Effector memory CD8-positive, alpha-beta T cell (primary cell): ENCODE results near the gene DSE.

Experiments used
- ATAC-seq: fragments of 150-1000 bp; cut with Tn5 transposase; replicated peaks from 2 replicates; pipeline ENCODE4 v1.10.0; 2021; ENCODE audit warnings: mild to moderate bottlenecking, moderate library complexity
- DNase-seq, 3 experiments: peaks; one replicate each; pipeline ENCODE4 v3.0.0; 2021
- H3K27ac Mint-ChIP-seq, 2 donors: one replicate each; pipeline ENCODE4 v1.8.0; 2022; ENCODE audit warnings: mild to moderate bottlenecking in 2 of 2, mixed read lengths in 2 of 2, moderate library complexity in 2 of 2
- H3K27me3 Mint-ChIP-seq, 2 donors: one replicate each; pipeline ENCODE4 v1.8.0; 2022; ENCODE audit warnings: mixed read lengths in 2 of 2
- H3K36me3 Mint-ChIP-seq: one replicate; pipeline ENCODE4 v1.8.0; 2022; ENCODE audit warnings: mild to moderate bottlenecking, moderate library complexity, mixed read lengths; ENCODE audit not compliant: insufficient read depth
- H3K4me1 Mint-ChIP-seq, 2 donors: one replicate each; pipeline ENCODE4 v1.8.0; 2022; ENCODE audit warnings: low read depth in 2 of 2, mixed read lengths in 2 of 2
- H3K4me3 Mint-ChIP-seq, 2 donors: one replicate each; pipeline ENCODE4 v1.8.0; 2022; ENCODE audit warnings: mild to moderate bottlenecking in 2 of 2, mixed read lengths in 2 of 2, moderate library complexity in 2 of 2
- H3K9me3 Mint-ChIP-seq, 2 donors: one replicate each; pipeline ENCODE4 v1.8.0; 2022; ENCODE audit warnings: mixed read lengths in 2 of 2

The DSE gene

GRCh38 chr6:116413357-116413756, 42.6 kb downstream of the DSE start:
- no peak for DNase-seq
- no peak for ATAC-seq
- no peak overlapping the region for H3K27ac Mint-ChIP-seq
- H3K27me3 Mint-ChIP-seq = no peaks in the 10 kb centered on the region
- peaks cover 0 to 2% of the 10 kb centered on the region in 2 donors for H3K4me1 Mint-ChIP-seq
- H3K4me3 Mint-ChIP-seq = no peak overlapping the region
- H3K36me3 Mint-ChIP-seq = peaks cover 3% of the 10 kb centered on the region
- no peaks in the 10 kb centered on the region for H3K9me3 Mint-ChIP-seq

GRCh38 chr6:116417661-116418060, 46.9 kb downstream of the DSE start:
- H3K27ac Mint-ChIP-seq = no peak overlapping the region
- H3K27me3 Mint-ChIP-seq = no peaks in the 10 kb centered on the region
- no peak overlapping the region for H3K4me3 Mint-ChIP-seq
- ATAC-seq (no peak), DNase-seq (no peak)
- H3K4me1 Mint-ChIP-seq = no peaks in the 10 kb centered on the region
- no peaks in the 10 kb centered on the region for H3K9me3 Mint-ChIP-seq
- H3K36me3 Mint-ChIP-seq = no peaks in the 10 kb centered on the region

- no peaks in the 10 kb centered on the region for H3K9me3 Mint-ChIP-seq
- H3K4me3 Mint-ChIP-seq = no peak overlapping the region
- H3K27me3 Mint-ChIP-seq = no peaks in the 10 kb centered on the region
- H3K36me3 Mint-ChIP-seq = no peaks in the 10 kb centered on the region
- no peaks in the 10 kb centered on the region for H3K4me1 Mint-ChIP-seq
- no peak for ATAC-seq
- no peak for DNase-seq
- H3K27ac Mint-ChIP-seq = no peak overlapping the region
These were observed 48.5 kb downstream of the DSE start for GRCh38 chr6:116419069-116419786.

- ATAC-seq (no peak), DNase-seq (no peak)
- Mint-ChIP-seq H3K4me1 (no peaks in the 10 kb centered on the region), H3K36me3 (no peaks in the 10 kb centered on the region), H3K27ac (no peak overlapping the region), H3K4me3 (no peak overlapping the region), H3K27me3 (no peaks in the 10 kb centered on the region), H3K9me3 (no peaks in the 10 kb centered on the region)
These were observed 49.6 kb downstream of the DSE start for GRCh38 chr6:116420341-116420740.

- DNase-seq (no peak), ATAC-seq (no peak)
- Mint-ChIP-seq H3K4me3 (no peak overlapping the region), H3K36me3 (peaks cover 6% of the 10 kb centered on the region), H3K27ac (no peak overlapping the region), H3K27me3 (no peaks in the 10 kb centered on the region), H3K9me3 (no peaks in the 10 kb centered on the region), H3K4me1 (no peaks in the 10 kb centered on the region)
These were observed 51.5 kb downstream of the DSE start for GRCh38 chr6:116422238-116422637.

- no peaks in the 10 kb centered on the region for H3K4me1 Mint-ChIP-seq
These were observed 53.3 kb downstream of the DSE start for GRCh38 chr6:116424001-116424400.

GRCh38 chr6:116426551-116426950, 55.8 kb downstream of the DSE start:
- H3K27me3 Mint-ChIP-seq = no peaks in the 10 kb centered on the region
- ATAC-seq = no peak
- no peaks in the 10 kb centered on the region for H3K4me1 Mint-ChIP-seq
- no peaks in the 10 kb centered on the region for H3K9me3 Mint-ChIP-seq
- peaks cover 15% of the 10 kb centered on the region for H3K36me3 Mint-ChIP-seq
- no peak for DNase-seq
- no peak overlapping the region for H3K27ac Mint-ChIP-seq
- no peak overlapping the region for H3K4me3 Mint-ChIP-seq

More at GRCh38 chr6:116424001-116424400, 53.3 kb downstream of the DSE start:
- DNase-seq (no peak), ATAC-seq (no peak)
- H3K9me3 Mint-ChIP-seq = no peaks in the 10 kb centered on the region
- H3K36me3 Mint-ChIP-seq = peaks cover 9% of the 10 kb centered on the region
- H3K27ac Mint-ChIP-seq = no peak overlapping the region
- H3K4me3 Mint-ChIP-seq = no peak overlapping the region
- no peaks in the 10 kb centered on the region for H3K27me3 Mint-ChIP-seq

- Mint-ChIP-seq H3K9me3 (no peaks in the 10 kb centered on the region), H3K36me3 (peaks cover 17% of the 10 kb centered on the region), H3K27ac (no peak overlapping the region), H3K27me3 (no peaks in the 10 kb centered on the region), H3K4me1 (no peaks in the 10 kb centered on the region), H3K4me3 (no peak overlapping the region)
- ATAC-seq = no peak
- no peak for DNase-seq
These were observed 58.4 kb downstream of the DSE start for GRCh38 chr6:116429111-116429510.

GRCh38 chr6:116430860-116431259, 60.1 kb downstream of the DSE start:
- Mint-ChIP-seq H3K4me1 (no peaks in the 10 kb centered on the region), H3K36me3 (peaks cover 17% of the 10 kb centered on the region), H3K27ac (no peak overlapping the region), H3K4me3 (no peak overlapping the region), H3K9me3 (no peaks in the 10 kb centered on the region), H3K27me3 (peaks cover 0 to 5% of the 10 kb centered on the region in 2 donors)
- no peak for ATAC-seq
- DNase-seq = no peak

- Mint-ChIP-seq H3K27me3 (peaks cover 0 to 16% of the 10 kb centered on the region in 2 donors), H3K4me1 (no peaks in the 10 kb centered on the region), H3K36me3 (peaks cover 11% of the 10 kb centered on the region), H3K4me3 (no peak overlapping the region), H3K9me3 (no peaks in the 10 kb centered on the region), H3K27ac (no peak overlapping the region)
- DNase-seq (no peak), ATAC-seq (no peak)
These were observed 61.3 kb downstream of the DSE start for GRCh38 chr6:116431964-116432595.

GRCh38 chr6:116433206-116433712, 62.5 kb downstream of the DSE start:
- H3K9me3 Mint-ChIP-seq = no peaks in the 10 kb centered on the region
- no peak overlapping the region for H3K4me3 Mint-ChIP-seq
- ATAC-seq (no peak), DNase-seq (no peak)
- peaks cover 0 to 16% of the 10 kb centered on the region in 2 donors for H3K27me3 Mint-ChIP-seq
- no peak overlapping the region for H3K27ac Mint-ChIP-seq
- H3K36me3 Mint-ChIP-seq = peaks cover 8% of the 10 kb centered on the region
- H3K4me1 Mint-ChIP-seq = no peaks in the 10 kb centered on the region

GRCh38 chr6:116434056-116434725, 63.4 kb downstream of the DSE start:
- Mint-ChIP-seq H3K9me3 (no peaks in the 10 kb centered on the region), H3K4me1 (no peaks in the 10 kb centered on the region), H3K27ac (no peak overlapping the region), H3K36me3 (peaks cover 8% of the 10 kb centered on the region), H3K27me3 (peaks cover 0 to 16% of the 10 kb centered on the region in 2 donors), H3K4me3 (no peak overlapping the region)
- ATAC-seq (no peak), DNase-seq (no peak)

- H3K4me3 Mint-ChIP-seq = no peak overlapping the region
- H3K27me3 Mint-ChIP-seq = peaks cover 0 to 26% of the 10 kb centered on the region in 2 donors
- no peaks in the 10 kb centered on the region for H3K4me1 Mint-ChIP-seq
- no peak overlapping the region for H3K27ac Mint-ChIP-seq
- no peaks in the 10 kb centered on the region for H3K9me3 Mint-ChIP-seq
- peaks cover 2% of the 10 kb centered on the region for H3K36me3 Mint-ChIP-seq
- no peak for ATAC-seq
- no peak for DNase-seq
These were observed 65.8 kb downstream of the DSE start for GRCh38 chr6:116436586-116436985.

- no peak for ATAC-seq
- Mint-ChIP-seq H3K27me3 (peaks cover 0 to 37% of the 10 kb centered on the region in 2 donors), H3K4me1 (no peaks in the 10 kb centered on the region), H3K36me3 (peaks cover under 1% of the 10 kb centered on the region), H3K9me3 (no peaks in the 10 kb centered on the region), H3K27ac (no peak overlapping the region), H3K4me3 (no peak overlapping the region)
- no peak for DNase-seq
These were observed 66.9 kb downstream of the DSE start for GRCh38 chr6:116437656-116438055.
